GM21737 (cell line): ENCODE measurements around the gene DPH3.
"Not testable (repeated sequence)": the region's sequence is repeated elsewhere in the genome, so short reads cannot be mapped to it uniquely, and the experiment has no call there.

Experiments used
- ATAC-seq: cut with Tn5 transposase; IDR thresholded peaks from one replicate; pipeline ENCODE4 v1.9.1; 2021; ENCODE audit warnings: mild to moderate bottlenecking, moderate library complexity; ENCODE audit not compliant: unreplicated experiment

Gene DPH3

DNA sequence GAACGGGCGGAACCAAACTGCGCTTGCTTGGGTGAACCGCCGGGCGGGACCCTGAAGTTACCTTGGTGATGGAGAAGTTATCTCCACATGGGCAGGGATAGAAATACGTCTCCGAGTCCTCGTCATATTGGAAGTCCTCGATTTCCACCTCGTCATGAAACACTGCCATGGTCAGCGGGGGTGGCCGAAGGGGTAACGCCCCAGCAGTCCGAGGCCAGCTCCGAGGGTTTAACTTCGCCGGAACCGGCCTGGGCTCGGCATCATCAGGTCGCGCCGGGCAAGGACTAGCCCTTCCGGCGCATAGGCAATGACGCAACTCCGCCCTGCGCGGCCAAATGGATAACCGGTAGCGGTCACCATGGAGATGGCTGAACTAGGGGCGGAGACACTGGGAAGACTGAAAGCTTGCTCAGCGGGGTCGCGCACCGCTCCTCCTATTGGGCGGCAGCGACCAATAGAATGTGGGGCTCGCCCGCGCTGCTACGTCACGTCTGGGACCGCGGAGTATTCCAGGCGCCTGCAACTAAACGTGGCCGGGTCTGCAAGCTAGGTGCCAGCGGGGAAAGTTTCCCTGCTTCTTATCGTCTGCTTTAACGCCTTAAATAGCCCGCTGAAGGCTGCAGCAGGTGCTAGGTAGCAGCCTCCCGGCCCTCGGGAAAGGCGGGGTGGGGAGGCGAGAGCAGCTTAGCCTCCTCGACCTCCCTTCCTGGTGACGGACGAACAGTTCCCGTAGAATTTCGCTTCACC lies at the start of gene DPH3, which contains the start of gene OXNAD1:
TSS of gene DPH3 (minus strand) at position 236 of the 747 bp plus-strand sequence. CDS start at position 169, 67 bp downstream.
TSS of gene OXNAD1 (plus strand) at position 505 of the 747 bp plus-strand sequence. CDS start 5,741 bp downstream, outside the sequence.
- peak; percentile 99 for ATAC-seq

DNA sequence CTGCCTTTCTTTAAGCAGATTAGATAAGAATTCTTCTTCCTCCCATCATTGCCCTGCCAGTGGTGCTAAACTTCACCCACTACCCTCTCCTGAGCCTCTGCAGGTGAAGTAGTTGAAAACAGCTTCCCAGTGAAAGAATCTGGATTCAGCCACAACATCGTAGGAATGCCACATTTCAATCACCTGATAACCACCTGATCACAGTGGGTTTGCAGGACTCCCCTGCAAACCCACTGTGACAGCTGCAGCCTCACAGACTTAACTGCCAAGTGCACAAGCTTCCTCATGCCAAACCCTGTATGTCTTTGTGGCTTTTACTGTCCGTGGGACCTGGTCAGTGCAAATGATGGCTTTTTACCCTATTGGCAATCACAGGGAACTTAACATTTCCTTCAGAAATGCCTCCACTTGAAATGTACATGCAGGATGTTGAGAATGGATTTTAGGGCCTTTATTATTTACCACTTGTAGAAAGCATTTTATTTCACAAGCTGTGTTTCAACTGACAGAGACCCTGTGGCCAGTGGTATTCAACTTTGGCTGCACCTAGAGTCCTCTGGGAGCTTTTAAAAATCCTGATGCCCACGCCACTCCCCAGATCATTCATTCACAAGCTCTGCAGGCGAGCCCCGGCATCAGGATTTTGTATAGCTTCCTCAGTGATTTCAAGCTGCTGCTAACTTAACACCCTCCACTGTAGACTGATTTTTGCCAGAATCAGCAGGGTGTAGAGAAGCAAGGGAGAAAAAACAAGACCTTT lies 49.3 kb upstream of the DPH3 start:
- ATAC-seq = no peak

DNA sequence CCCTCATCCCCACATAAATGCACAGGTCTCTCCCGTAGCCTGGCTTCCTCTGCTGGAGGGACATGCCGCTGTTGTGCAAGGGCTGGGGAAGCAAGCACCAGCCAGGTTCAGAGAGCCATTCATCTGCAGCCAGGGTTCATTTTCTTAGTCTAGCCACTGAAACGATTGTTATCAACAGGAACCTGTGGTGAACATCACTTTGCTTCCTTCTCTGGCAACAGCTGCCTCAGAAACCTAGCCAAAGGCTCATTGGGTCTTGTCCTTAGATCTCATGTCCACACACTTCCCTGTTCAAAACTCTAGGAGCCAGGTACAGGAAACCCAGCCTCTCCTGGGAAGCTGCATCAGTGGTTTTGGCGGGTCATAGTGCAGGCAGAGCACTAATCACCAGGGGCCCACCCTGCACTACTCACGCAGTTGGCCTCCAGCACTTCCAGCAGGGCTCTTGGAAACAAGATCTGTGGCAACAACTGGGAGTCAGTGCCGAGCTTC lies 47.3 kb upstream of the DPH3 start:
- peak; percentile 80 for ATAC-seq

DNA sequence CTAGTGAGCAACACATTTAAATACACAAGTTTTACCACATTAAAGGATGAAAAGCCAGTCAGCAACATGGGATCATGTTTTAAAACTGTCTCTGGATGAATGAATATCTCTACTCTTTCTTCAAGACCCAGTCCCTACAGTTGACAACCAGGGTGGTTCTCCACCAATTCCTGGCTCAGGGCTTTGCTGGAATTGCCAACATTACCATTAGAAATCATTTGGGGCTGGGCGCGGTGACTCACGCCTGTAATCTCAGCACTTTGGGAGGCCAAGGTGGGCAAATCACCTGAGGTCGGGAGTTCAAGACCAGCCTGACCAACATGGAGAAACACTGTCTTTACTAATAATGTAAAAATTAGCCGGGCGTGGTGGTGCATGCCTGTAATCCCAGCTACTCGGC lies 45.7 kb upstream of the DPH3 start:
- not testable (repeated sequence) for ATAC-seq

DNA sequence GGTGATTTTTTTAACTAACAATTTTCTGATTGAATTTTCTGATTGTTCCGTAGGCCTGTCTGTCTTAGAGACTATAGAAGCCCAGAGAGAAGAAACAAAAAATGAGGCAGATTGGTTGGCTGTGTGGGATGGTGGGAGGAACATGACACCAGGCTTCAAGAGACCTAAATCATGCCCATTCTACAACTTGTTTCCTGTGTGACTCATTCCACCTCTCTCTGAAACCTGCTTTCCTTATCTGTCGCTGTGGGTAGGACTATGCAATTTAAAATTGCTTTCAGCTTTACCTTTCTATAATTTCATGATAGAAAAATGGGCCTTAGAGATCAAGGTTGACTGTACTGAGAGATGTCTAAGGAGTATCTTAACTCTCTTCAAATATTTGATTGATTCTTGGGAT lies 44.8 kb upstream of the DPH3 start:
- peak; percentile 83 for ATAC-seq

DNA sequence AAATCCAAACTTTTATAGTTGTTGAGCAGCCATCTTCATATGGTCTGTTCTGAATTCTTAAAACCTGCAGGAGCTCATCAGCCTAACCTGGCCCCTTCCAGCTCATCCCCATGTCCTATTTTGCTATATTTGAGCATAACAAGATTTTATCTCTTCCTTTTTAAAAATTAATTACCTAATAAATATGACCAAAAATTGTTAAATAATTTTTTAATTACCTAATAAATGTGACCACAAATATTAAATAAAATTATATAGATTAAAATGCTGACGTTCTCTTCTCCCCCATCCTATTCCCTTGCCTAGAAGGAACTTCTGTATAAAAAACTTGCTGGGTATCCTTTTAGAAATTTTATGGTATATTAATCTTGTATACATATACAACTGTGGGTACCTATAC lies 44.0 kb upstream of the DPH3 start:
- ATAC-seq = no peak

DNA sequence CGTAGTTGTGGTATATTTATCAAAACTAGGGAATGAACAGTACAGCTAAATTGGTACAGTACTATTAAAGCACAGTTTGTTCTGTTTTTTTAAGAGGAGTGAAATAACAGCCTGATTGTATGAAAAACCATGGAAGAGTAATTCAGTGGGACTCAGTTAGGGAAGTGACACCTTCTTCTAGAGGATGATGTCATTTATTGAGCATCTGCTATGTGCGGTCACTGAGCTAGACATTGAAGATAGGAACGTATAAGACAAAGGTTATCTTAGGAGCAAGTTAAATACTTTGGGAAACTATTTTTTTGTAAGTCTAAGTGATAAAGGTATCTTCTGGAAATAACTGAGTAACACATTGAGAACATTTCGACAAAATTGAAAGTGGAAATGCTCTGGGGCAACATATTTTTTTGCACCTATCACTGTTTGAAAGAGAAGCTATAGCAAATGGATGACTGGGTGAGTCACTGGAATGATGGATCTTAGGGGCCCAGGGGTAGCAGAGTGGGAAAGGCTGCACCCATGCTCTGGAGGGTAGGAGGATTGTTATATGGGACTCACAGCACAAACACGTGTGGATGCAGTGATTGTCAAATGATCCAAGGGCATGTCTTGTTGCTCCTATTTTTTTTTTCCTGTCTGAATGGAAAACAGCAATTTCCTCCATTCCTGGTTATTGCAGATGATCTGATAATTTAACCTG lies 43.2 kb upstream of the DPH3 start:
- ATAC-seq = no peak

DNA sequence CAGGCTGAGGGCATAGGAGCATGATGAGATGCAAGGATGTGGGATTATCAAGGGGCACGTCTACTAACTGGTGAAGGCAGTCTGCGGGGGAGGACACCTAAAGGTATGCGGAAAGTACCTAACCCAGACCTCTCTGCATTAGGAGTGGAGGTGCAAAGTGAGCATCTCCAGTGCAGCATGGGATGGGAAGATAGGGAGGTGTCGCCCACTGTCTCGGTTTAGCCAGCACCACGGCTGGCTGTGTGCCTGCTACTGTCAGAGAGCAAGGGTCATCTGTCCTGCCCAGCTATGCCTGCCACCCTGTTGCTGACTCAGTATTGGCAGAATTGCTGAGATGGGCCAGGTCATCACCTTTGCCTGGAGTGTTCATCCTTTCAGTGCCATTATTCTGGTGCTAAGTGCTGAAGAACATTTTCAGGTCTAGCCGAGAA lies 40.4 kb upstream of the DPH3 start:
- no peak for ATAC-seq

DNA sequence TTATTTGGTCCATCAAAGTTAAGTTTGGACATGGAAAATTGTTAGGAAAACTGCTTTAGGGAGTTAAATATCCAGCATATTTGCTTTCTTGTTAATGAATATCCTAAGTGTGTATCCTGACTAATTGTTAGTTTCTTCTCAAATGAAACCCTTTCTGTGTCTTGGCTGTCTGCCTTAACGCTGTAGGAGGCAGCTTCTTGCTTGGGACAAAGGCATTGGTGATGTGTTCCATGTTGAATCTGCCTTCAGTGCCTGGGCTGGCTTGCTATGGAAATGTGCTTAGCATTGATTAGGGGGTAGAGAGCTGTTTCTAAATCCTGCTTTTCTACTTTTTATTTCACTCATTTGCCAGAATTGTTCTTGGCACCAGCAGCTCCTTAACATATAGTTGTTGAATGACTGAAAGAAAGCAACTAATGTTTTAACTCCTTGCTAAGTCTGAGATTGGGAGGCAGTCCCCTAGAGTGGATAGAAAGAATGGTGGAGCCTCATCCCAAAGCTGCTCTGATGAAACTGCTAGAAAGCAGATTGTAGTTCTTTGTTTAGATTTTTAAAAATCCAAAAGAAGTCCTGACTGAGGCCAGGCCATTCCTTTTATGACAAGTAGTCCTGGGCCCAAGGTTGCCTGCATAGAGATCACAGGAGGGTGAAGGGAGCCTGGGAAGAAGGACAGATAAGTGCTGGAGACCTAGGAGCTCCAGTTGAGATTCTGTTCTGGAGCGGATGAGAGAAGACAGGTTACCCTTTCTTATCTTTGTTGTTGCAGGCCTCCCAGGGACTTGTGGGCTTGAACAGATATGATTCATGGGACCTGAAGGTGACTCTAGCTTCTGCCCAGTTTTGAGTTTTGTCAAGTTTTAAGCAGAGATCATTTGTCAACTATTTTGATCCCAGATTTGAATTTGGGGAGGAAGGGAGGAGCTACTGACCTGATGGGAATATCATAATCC lies 39.6 kb upstream of the DPH3 start:
- no peak for ATAC-seq

DNA sequence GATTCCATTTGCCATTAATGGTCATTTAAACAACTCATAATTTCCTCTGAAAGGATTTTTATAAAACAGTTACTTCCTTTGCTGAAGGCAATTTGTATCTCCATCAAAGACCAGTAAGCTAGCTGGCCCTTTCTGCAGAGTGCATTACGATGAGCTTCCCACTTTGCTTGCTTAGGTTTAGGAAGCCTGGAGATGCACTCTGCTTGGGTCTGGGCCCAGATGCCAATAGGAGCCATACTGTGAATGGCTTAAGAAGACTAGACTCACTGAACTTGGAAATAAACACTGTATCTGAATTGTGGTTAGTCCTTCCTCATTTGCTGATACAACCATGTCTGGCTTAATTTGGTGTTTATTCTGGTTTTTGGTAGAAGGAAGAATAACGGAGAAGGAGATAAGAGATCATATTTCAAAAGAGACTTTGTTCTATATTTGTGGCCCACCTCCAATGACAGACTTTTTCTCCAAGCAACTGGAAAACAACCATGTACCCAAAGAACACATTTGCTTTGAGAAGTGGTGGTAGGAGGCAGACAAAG lies 38.4 kb upstream of the DPH3 start:
- ATAC-seq = no peak

DNA sequence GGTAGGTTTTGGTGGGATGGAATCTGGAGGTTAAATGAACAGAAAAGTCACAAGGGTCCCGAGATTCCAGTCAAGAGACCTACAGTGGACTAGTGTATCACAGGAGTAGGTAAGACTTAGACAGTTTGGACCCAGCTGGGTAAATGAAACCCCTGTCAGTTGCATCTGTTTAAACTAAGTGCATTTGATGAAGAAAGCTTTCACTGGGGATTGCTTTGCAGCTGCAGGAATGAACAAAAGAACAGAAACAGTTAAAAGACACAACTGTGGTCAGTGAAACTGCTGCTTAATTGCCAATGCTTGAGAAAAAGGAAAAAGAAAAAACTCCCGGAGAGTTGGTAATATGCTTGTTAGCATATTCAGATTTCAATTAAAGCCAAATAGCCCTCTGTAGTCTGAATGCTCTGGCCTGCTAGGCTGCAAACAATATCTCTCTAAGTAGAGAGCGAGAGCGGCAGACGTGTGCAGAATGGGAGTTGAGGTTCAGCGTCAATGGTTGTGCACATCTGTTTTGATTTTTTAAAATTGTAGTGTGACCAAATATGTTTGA lies 37.4 kb upstream of the DPH3 start:
- no peak for ATAC-seq

DNA sequence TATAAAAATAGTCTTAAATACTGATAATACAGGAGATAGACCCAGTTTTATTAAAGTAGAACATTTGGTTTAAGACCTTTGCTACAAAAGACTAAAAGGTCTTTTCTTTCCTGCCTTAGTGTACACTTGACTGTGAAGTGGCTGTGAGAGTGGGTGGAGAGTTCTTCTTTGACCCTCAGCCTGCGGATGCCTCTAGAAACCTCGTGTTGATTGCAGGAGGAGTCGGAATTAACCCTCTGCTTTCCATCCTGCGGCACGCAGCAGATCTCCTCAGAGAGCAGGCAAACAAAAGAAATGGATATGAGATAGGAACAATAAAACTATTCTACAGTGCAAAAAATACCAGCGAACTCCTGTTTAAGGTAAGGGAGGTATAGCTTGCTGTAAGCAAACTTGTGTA lies 36.8 kb upstream of the DPH3 start:
- no peak for ATAC-seq

DNA sequence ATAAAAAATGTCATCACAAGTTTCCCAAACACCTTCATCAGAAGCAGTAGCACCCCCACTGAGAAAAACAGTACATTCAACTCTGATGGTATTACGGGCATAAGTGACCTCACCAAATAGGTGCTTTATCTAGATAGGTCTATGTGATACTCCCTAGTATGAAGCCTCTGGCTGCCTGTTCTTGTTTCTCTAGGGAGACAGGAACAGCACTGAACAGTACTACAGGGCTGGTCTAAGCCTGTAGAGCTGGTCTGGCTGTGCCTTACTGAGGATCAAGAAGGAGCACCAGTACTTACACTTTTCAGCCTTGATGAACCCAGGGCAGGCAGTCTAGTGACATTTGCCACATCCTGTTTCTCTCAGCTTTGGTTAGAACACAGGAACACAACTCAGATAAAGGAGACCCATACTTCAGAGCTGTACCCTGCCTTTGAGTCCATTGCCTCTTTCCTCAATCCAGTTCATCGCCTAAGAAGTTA lies 36.2 kb upstream of the DPH3 start:
- peak; percentile 75 for ATAC-seq

DNA sequence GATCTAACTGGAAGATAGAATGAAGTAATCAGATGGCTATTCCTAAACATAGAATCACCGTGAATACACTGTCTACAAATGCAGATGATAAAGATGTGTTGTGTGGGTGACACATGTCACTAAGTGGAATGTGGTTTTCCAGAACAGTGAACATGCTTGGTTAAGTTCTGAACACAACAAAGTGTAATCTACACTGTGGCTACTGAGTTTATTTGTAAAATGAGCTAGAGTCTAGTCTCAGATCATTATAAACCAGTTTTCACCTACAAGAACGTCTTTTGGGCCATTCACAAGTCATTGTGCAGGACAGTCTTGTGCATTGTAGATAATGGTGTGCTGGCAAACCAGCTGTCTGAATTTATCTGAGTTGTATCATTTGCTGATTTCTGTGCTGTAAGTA lies 35.6 kb upstream of the DPH3 start:
- no peak for ATAC-seq

DNA sequence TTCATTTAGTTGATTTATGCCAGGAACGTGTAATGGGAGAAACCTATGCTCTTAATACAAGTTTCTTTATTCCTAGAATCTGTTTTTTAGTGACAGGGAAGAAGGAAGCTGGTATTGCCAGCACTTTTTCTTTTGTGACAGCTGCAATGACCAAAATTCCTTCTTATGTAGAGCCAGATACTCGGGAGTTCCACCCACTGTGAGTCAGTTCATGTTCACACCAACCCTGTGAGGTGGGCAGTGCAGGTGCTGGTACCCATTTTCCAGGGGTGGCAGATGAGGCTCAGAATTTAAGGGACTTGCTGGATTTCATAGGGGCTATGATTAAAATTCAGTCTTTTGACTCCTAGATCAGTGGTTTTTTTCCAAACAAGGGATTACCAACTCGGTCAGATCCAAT lies 35.0 kb upstream of the DPH3 start:
- no peak for ATAC-seq

DNA sequence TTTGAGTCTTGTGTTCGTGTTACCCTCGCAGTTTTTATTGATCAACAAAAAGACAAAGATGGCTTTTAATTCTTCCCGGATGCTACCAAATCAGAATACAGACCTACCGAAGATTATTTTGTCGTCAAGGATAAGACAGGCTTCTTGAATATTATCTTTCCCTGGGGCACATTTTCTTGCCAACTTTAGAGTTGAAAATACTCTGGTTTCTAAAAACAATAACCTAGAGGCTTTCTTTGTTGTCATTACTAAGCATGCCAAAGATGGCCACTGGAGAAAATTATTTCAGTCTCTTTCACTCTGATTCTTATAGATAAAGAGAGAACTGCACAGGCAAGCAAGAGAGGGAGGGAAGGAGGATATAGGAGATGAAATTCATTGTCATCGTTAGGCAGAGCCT lies 34.1 kb upstream of the DPH3 start:
- no peak for ATAC-seq

DNA sequence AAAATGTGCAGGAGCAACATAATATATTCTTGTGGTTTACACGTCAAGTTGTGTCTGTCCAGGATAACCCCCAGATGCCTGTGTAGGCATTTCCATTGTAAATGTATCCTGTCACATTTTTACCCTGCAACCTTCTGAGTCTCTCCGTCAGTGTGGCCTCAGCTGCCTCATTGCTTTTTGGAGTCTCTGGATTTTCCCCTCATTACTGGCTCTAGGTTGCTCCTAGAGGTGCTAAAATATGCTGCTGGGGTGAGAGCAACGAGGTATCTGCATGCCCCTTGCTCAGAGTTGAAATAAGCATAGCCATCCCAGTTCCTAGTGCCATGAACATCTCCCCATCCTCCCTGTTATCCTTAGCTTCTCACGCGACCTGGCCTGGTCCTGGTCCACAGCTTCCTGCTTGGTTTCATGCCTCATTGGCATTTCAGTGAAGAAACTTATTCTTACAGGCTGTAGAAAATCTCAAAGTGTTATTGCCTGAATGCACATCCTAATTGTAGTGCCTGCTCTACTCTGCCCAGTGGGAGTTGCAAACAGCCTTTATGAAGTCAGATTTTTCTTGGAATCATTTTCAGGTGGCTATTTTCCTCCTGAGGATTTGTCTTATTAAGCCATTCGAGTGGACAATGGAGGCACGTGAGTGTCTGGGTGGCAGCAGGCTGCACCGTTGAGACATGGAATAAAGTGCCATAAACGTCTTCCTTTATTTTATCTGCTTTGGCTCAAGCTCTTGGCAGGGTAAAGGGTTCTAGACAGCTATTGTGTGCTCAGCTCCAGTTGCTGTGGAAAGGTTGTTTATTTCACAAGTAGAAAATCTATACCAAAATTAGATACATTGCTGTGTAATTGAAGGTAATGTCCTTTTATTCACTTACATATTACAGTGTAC lies 33.5 kb upstream of the DPH3 start:
- no peak for ATAC-seq

DNA sequence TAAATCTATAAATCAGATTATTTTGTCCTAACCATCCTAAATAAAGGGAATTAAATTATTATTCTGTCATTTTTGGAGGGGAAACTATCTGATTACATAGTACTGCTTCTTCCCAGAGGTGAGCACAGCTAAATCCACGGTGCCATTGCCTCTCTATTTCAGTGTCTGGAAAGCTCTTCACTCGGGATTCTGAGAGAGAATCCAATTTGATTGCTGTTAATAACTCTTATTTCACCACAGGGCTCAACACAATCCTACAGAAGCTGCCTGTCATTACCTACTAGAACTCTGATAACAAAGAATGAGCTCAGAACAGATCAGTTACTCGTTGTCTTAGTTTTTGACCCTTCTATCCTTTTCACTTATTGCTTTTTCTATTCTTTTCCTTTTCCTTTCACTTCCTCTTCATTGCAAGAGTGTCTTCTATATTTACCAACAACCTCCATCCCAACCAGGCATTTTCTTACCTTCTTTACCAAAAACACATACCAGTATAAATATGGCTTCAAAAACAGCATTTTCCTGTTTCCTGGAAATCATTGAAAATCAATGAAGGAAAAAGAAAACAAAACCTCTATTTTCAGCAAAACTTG lies 30.7 kb upstream of the DPH3 start:
- ATAC-seq = no peak
